ENCODE results near the gene NDUFC1.

The NDUFC1 gene

GRCh38 chr4:139301113-139301820 lies 1.0 kb downstream of the NDUFC1 start, which contains the start of gene NAA15:
NAA15 (plus strand) TSS chr4:139301505; CDS start chr4:139301778, 273 bp downstream.
- peak; percentile 99 for DNase-seq (ENCODE audit: low read depth)
- peak within 1 kb of the TSS; percentile 91 for H3K4me3 ChIP-seq (ENCODE audit: low read depth, low read length)
- TF ChIP-seq MYC (IDR thresholded peaks at IDR 0.05; ENCODE audit: low read depth, low read length): peak; percentile 98
- TF ChIP-seq POLR2A (IDR thresholded peaks at IDR 0.05; ENCODE audit: extremely low read depth, insufficient read length): peak; percentile 66
- peak; percentile 95 for TF ChIP-seq MAX (IDR thresholded peaks at IDR 0.05; ENCODE audit: low read depth, low read length)
- TF ChIP-seq, protein P1, sequence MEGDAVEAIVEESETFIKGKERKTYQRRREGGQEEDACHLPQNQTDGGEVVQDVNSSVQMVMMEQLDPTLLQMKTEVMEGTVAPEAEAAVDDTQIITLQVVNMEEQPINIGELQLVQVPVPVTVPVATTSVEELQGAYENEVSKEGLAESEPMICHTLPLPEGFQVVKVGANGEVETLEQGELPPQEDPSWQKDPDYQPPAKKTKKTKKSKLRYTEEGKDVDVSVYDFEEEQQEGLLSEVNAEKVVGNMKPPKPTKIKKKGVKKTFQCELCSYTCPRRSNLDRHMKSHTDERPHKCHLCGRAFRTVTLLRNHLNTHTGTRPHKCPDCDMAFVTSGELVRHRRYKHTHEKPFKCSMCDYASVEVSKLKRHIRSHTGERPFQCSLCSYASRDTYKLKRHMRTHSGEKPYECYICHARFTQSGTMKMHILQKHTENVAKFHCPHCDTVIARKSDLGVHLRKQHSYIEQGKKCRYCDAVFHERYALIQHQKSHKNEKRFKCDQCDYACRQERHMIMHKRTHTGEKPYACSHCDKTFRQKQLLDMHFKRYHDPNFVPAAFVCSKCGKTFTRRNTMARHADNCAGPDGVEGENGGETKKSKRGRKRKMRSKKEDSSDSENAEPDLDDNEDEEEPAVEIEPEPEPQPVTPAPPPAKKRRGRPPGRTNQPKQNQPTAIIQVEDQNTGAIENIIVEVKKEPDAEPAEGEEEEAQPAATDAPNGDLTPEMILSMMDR (IDR thresholded peaks at IDR 0.05; ENCODE audit: low read depth, low read length): no peak

DNA sequence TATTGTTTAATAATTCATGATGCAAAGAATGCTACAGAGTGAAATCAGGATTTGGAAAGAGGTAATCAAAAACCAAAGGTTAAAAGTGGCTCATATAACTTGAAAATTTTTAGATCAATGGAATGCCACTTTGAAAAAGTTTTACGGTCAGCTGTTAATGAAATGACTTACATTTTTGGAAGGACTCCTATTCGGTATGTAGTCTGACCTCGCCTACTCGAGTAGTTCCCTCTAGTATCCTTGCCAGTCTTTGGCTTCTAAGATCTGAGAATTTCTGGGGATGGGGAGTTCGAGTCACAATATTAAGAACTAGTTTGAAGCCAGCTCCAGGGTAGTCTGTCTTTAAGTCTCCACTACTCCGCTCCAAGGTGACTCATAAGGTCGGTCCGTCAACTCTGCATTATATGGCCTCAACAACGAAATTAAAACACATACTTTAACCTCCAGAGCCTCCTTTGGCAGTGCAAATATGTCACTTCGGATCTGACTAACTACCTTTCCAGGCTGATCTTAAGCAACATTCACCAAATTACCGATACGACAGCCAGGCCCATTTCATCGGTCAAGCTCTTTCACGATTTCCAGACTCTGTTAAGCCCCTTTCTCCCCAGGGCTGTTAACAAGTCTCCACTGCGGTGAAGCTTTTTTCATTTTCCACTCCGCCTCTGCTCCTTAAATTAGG lies 1.7 kb downstream of the NDUFC1 start:
- TF ChIP-seq POLR2A (IDR thresholded peaks at IDR 0.05; ENCODE audit: extremely low read depth, insufficient read length) (no peak), MAX (IDR thresholded peaks at IDR 0.05; ENCODE audit: low read depth, low read length) (no peak)
- DNase-seq (ENCODE audit: low read depth): peak; percentile 68
- H3K4me3 ChIP-seq (ENCODE audit: low read depth, low read length): peak overlapping the region; percentile 81

DNA sequence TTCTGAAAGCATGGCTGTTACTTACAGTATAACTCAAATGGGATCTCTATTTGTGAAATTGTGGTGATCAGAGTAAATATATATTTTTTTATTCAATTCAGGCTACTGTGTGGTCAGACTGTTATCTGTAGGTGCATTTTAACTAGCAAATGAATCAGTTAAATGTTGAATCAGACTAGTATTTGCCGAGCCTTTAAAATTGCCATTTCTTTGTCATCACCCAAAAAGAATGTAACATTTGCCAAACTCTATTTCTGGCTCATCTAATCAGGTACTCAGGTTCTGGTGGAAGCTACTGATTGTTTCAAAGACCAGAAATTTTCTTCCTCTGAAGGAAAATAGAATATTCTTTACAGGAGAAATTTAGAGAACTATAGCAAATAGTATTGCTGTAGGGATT lies 2.7 kb downstream of the NDUFC1 start:
- no peak for TF ChIP-seq MYC (IDR thresholded peaks at IDR 0.05; ENCODE audit: low read depth, low read length)
- no peak for DNase-seq (ENCODE audit: low read depth)
- peak overlapping the region; percentile 81 for H3K4me3 ChIP-seq (ENCODE audit: low read depth, low read length)

DNA sequence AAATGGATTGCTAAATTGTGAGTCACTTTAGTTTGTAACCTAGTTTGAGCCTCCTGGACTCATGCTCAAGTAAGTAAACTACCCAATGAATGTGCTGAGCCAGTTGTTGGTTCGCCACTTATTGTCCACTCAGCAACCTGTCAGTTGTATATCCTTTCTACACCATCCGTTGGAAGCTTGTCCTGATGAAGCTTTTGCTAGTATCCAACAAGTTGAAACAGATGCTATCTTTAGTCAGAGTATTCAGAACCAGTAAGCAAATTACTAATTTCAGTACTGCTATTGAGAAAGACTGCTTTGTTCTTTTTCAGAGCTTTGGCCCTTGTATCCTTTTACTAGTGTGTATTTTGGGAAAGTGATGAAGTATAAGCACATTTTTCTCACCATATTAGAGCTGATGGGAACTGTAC lies 5.3 kb downstream of the NDUFC1 start:
- no peak for TF ChIP-seq MAX (IDR thresholded peaks at IDR 0.05; ENCODE audit: low read depth, low read length)
- TF ChIP-seq, protein P1 (IDR thresholded peaks at IDR 0.05; ENCODE audit: low read depth, low read length): no peak
- TF ChIP-seq POLR2A (IDR thresholded peaks at IDR 0.05; ENCODE audit: extremely low read depth, insufficient read length): no peak
- no peak for TF ChIP-seq MYC (IDR thresholded peaks at IDR 0.05; ENCODE audit: low read depth, low read length)
- peak; percentile 48 for DNase-seq (ENCODE audit: low read depth)
- no peak overlapping the region for H3K4me3 ChIP-seq (ENCODE audit: low read depth, low read length)

GRCh38 chr4:139295942-139296299 lies 6.4 kb downstream of the NDUFC1 start:
- peak overlapping the region; percentile 76 for H3K4me3 ChIP-seq (ENCODE audit: low read depth, low read length)
- DNase-seq (ENCODE audit: low read depth): no peak
- TF ChIP-seq, protein P1 (IDR thresholded peaks at IDR 0.05; ENCODE audit: low read depth, low read length): no peak
- no peak for TF ChIP-seq MAX (IDR thresholded peaks at IDR 0.05; ENCODE audit: low read depth, low read length)
- no peak for TF ChIP-seq MYC (IDR thresholded peaks at IDR 0.05; ENCODE audit: low read depth, low read length)
- no peak for TF ChIP-seq POLR2A (IDR thresholded peaks at IDR 0.05; ENCODE audit: extremely low read depth, insufficient read length)

DNA sequence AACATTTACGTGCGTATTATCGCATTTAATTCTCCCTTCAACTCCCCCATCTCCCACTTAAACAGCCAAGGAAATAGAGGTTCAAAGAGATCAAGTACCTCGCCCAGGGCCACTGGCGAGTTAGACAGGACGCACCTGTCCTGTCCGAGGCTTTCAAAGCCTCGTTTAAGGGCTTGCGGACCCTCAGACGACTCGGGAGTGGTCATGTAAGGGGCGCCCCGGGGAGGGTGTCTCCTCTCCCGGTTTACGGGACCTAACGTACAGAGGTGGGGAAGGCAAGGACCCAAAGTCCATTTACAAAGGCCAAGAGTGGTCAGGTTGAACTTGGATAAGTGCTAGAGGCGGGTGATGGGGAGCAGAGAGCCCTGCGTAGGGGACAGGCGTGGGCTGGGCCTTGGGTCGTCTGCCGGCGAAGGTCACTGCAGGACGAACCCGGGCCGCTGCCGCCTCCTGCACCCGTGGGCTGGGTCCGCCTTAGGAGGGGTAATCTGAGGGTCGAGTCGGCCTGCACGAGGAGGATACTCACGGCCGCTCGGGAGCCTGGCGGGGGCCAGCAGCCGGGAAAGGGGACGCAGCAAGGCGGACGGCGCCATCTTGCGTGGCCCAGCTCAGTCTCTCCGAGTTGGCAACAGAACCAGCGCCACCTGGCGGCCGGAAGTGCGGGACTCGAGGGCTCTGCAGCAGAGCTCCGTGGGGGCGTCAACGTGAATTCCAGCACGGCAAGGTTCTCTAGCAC lies 6.9 kb downstream of the NDUFC1 start:
- peak overlapping the region; percentile 76 for H3K4me3 ChIP-seq (ENCODE audit: low read depth, low read length)
- DNase-seq (ENCODE audit: low read depth): peak; percentile 95
- peak; percentile 71 for TF ChIP-seq MYC (IDR thresholded peaks at IDR 0.05; ENCODE audit: low read depth, low read length)
- TF ChIP-seq MAX (IDR thresholded peaks at IDR 0.05; ENCODE audit: low read depth, low read length): peak; percentile 71
- TF ChIP-seq, protein P1 (IDR thresholded peaks at IDR 0.05; ENCODE audit: low read depth, low read length): peak; percentile 75
- peak; percentile 65 for TF ChIP-seq POLR2A (IDR thresholded peaks at IDR 0.05; ENCODE audit: extremely low read depth, insufficient read length)
